Omental fat pad (tissue), 4 donors: ENCODE measurements around the gene DRC7. TPM values are rescaled to one million over a fixed set of nuclear protein-coding genes. Genes with fewer than 3 reads are reported as not detected.

ENCODE experiments used
- ATAC-seq: fragments of 150-250 bp; one replicate; pipeline ENCODE4 v1.9.1; 2016; ENCODE audit warnings: mild to moderate bottlenecking, moderate library complexity; ENCODE audit not compliant: low FRiP score
- DNase-seq: peaks from one replicate; pipeline ENCODE4 v3.0.0-alpha.2; 2019; ENCODE audit warnings: low spot score
- total RNA-seq, 4 donors: library from RNA; depleted of rRNA; stranded (reverse); fragments of >200 nt; gene quantifications; one replicate each; pipeline ENCODE4 v1.1.0, GENCODE V29; 2016
- TF ChIP-seq, protein P1 (sequence below), 3 donors: fragments of 450-650 bp; IDR thresholded peaks; one replicate each; pipeline ENCODE4 v1.5.1; 2016 to 2017; ENCODE audit warnings: antibody characterized with exemption in 3 of 3, mild to moderate bottlenecking in 3 of 3, moderate library complexity in 2 of 3

Gene DRC7
- total RNA-seq, 4 donors from 2014 or later = 0.65 TPM; not detected in 3

DNA sequence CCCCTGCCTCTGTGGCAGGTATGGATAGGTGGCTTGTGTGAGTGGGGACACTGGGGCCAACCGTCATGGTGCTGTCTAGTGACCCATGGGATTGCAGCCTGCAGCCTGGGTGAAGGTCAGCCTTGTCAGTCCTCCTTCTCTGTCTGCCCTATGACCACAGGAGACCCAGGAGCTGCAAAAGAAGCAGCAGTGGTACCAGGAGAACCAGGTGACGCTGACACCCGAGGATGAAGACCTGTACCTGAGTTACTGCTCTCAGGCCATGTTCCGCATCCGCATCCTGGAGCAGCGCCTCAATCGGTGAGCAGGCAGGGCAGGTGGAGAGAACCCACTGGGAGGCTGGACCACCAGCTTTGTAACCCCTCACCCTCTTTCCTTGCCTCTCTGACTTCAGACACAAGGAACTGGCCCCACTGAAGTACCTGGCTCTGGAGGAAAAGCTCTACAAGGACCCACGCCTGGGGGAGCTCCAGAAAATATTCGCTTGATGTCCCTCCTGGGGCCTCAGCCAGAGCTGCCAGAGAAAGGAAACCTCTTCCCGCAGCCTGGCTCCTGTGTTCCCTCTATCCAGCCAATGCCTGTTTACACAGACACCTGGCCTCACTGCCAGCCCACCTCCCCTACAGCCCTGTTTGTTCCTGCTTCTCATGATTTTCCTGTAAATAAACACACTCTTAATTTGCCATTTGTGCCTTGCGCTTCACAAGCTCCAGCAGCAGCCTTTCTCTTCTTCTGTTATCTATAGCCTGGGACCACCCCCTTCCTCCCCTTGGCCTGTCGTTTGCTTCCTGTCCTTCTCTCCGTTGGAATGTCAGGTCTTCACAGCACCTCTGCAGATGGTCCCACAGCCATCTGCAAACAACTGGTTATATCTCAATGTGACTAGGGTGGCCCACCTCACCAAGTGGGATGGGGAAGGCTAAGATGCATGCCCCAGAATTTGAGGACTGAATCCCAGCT lies 36.4 kb downstream of the DRC7 start:
- no peak for ATAC-seq
- DNase-seq = no peak
- TF ChIP-seq, protein P1, sequence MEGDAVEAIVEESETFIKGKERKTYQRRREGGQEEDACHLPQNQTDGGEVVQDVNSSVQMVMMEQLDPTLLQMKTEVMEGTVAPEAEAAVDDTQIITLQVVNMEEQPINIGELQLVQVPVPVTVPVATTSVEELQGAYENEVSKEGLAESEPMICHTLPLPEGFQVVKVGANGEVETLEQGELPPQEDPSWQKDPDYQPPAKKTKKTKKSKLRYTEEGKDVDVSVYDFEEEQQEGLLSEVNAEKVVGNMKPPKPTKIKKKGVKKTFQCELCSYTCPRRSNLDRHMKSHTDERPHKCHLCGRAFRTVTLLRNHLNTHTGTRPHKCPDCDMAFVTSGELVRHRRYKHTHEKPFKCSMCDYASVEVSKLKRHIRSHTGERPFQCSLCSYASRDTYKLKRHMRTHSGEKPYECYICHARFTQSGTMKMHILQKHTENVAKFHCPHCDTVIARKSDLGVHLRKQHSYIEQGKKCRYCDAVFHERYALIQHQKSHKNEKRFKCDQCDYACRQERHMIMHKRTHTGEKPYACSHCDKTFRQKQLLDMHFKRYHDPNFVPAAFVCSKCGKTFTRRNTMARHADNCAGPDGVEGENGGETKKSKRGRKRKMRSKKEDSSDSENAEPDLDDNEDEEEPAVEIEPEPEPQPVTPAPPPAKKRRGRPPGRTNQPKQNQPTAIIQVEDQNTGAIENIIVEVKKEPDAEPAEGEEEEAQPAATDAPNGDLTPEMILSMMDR (IDR thresholded peaks at IDR 0.05) = no peak

DNA sequence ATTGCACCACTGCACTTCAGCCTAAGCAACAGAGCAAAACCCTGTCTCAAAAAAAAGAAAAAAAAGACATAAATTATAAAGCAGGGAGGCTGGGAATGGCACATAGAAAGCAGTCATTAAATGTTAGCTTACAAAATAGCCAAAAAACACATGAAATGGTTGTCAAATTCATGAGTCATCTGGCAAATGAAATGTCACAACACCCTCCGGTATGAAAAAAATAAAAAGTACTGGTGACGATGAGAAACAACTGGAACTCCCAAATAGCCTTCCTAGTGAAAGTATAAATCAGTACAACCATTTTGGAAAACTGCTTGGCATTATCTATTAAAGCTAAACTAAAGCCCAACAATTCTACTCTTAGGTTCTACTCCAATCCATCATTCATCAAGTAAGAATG lies 37.4 kb downstream of the DRC7 start:
- TF ChIP-seq, protein P1 (IDR thresholded peaks at IDR 0.05) = no peak
- DNase-seq (no peak), ATAC-seq (no peak)

DNA sequence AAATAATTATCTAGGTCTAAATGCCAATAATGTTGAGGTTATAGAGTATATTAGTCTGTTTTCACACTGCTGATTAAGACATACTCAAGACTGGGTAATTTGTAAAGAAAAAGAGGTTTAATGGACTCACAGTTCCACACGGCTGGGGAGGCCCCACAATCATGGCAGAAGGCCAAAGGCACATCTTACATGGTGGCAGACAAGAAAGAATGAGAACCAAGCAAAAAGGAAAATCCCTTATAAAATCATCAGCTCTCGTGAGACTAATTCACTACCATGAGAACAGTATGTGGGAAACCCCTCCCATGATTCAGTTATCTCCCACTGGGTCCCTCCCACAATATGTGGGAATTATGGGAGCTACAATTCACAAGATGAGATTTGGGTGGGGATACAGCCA lies 38.1 kb downstream of the DRC7 start:
- TF ChIP-seq, protein P1 (IDR thresholded peaks at IDR 0.05) = no peak
- DNase-seq = no peak
- ATAC-seq = no peak

DNA sequence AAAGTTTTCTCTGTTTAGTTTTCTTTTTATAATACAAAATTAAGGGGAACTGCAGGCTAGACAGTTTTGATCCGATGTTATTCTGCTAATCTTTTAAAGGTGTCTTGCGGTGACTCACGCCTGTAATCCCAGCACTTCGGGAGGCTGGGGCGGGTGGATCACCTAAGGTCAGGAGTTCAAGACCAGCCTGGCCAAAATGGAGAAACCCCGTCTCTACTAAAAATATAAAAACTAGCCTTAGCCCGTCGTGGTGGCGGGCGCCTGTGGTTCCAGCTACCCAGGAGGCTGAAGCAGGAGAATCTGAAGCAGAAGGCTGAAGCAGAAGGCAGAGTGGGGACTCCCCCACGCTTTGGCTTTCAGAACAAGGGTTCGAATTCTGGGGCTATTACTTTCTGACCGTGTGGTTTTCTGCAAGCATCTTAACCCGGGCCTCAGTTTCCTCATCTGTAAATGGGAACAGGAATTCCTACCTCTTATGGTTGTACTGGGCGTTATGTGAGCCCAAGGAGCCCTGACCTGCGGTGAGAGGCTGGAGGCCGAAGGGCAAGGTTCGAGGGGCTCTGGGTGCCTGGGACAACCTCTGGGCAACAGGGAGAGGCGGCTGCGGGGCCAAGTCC lies 39.8 kb downstream of the DRC7 start:
- TF ChIP-seq, protein P1 (IDR thresholded peaks at IDR 0.05) = no peak
- DNase-seq (no peak), ATAC-seq (no peak)

DNA sequence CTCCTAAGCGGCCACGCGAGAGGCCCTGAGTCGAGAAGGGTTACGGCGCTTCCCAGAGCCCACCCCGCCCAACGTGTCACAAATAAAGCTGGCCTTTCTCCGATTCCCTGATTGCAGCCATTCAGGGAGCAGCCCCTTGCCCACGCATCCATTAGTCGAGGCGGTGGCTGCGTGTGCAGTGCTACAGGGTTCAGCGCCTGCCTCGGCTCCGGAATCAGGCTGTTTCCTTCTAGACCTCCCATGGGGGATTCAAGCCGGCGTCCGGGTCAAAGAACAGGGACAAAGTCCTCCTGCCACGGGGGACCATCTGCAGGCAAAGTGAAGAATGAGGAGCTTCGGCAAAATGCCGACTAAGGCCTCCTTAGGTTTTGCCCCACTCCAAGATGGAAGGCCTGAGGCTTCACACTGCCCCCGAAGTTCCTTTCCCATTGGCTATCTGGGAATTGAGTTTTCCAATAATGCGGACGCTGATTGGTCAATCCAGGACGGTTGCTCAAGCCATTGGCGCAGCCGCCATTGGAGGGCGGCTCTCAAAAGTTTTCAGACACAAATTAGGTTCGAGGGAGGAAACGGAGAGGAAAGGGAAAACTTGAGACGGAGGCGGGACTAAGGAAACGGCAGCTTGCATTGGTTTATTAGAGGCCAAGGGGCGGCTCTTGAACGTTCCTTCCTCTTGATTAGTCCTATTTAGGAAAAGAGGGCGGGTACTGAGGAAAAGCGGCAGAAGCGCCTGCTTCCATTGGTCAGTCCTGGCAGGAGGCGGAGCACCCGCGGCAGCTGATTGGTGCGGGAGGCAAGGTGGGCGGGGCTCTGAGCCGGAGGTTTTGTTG lies 40.5 kb downstream of the DRC7 start:
- DNase-seq (peak; percentile 89), ATAC-seq (peak; percentile 97)
- TF ChIP-seq, protein P1 (IDR thresholded peaks at IDR 0.05) = no peak

DNA sequence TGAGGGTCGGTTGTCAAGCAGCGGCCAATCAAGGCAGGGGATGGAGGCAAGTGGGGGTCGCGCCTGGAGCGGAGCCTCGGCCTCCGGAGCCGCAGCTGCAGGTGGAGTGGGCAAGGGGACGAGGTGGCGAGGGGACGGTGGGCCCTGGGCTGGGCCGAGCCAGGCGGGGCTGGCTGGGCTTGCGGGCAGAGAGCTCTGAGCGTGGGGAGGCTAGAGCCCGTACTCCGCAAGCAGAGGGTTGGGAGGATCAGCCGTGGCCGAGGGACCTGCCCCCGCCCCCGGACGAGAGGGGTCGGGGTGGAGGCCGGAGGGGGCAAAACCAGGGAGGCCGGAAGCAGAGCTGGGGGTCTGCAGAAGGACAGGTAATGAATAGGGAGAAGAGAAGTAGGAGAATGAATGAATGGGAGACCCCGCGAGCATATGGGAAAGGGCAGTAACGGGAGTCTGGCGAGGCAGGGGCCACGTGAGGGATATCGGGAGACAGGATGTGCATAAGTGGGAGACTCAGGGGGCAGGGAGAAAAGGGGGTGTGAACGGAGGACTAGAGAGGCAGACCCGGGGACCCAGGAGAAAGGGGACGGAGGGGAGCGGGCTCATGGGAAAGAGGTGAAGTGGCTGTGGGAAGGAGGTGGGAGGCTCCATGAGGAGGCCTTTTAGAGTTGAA lies 41.3 kb downstream of the DRC7 start, which contains the start of gene KATNB1:
KATNB1 (plus strand) TSS at position 16 of the 664 bp plus-strand sequence. CDS start 1,474 bp downstream, outside the sequence.
- peak; percentile 3 for ATAC-seq
- no peak for DNase-seq
- TF ChIP-seq, protein P1 (IDR thresholded peaks at IDR 0.05) = no peak
